Nephron progenitor cell (in vitro differentiated cells): ENCODE data around the gene APBA1.
A peak's percentile ranks its signal among the peaks of the same experiment; 100 is the strongest.
"Not testable (repeated sequence)": the region's sequence is repeated elsewhere in the genome, so short reads cannot be mapped to it uniquely, and the experiment has no call there.

Experiments used
- DNase-seq: peaks from one replicate; pipeline ENCODE4 v3.0.0; 2021
- H3K27ac Mint-ChIP-seq: 2 replicates; pipeline ENCODE4 v1.8.0; 2021; ENCODE audit warnings: mild to moderate bottlenecking, moderate library complexity, mixed read lengths
- H3K27me3 Mint-ChIP-seq: 2 replicates; pipeline ENCODE4 v1.8.0; 2021; ENCODE audit warnings: mild to moderate bottlenecking, low read depth, mixed read lengths; ENCODE audit not compliant: poor library complexity
- H3K36me3 Mint-ChIP-seq: 2 replicates; pipeline ENCODE4 v1.8.0; 2021; ENCODE audit warnings: low read depth, mixed read lengths
- H3K4me1 Mint-ChIP-seq: 2 replicates; pipeline ENCODE4 v1.8.0; 2021; ENCODE audit warnings: mixed read lengths
- H3K4me3 Mint-ChIP-seq: 2 replicates; pipeline ENCODE4 v1.8.0; 2021; ENCODE audit warnings: mild to moderate bottlenecking, moderate library complexity, mixed read lengths
- H3K9me3 Mint-ChIP-seq: 2 replicates; pipeline ENCODE4 v1.8.0; 2021; ENCODE audit warnings: mild to moderate bottlenecking, moderate library complexity, mixed read lengths
- TF ChIP-seq, protein P1 (sequence below): fragments of 200-600 bp; sonication (generic); IDR thresholded peaks from 2 replicates; pipeline ENCODE4 v1.5.0; 2021; ENCODE audit warnings: antibody characterized with exemption

APBA1 gene

DNA sequence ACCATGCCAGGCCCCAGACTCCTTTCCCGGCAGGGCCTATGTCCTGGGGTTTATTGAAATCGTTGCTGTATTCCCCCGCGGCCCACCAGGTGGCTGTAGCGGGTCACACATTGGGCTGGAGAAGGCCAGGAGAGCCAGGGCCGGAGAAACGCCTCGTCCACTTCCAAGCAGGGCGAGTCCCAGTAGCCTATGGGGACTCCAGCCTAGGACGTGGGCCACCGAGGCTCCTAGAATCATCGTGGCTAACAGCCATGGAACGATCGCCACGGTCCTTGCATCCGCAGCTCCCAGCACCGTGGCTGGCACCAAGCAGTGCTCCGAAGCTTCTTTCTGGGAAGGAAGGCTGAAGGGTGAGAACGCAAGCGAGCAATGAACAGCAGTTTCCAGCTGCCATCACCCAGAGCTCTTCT lies 259.4 kb downstream of the APBA1 start:
- H3K27ac Mint-ChIP-seq, result no peak overlapping the region
- no peaks in the 10 kb centered on the region for H3K36me3 Mint-ChIP-seq
- no peaks in the 10 kb centered on the region for H3K9me3 Mint-ChIP-seq
- TF ChIP-seq, protein P1, sequence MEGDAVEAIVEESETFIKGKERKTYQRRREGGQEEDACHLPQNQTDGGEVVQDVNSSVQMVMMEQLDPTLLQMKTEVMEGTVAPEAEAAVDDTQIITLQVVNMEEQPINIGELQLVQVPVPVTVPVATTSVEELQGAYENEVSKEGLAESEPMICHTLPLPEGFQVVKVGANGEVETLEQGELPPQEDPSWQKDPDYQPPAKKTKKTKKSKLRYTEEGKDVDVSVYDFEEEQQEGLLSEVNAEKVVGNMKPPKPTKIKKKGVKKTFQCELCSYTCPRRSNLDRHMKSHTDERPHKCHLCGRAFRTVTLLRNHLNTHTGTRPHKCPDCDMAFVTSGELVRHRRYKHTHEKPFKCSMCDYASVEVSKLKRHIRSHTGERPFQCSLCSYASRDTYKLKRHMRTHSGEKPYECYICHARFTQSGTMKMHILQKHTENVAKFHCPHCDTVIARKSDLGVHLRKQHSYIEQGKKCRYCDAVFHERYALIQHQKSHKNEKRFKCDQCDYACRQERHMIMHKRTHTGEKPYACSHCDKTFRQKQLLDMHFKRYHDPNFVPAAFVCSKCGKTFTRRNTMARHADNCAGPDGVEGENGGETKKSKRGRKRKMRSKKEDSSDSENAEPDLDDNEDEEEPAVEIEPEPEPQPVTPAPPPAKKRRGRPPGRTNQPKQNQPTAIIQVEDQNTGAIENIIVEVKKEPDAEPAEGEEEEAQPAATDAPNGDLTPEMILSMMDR, result peak; percentile 62
- H3K4me1 Mint-ChIP-seq, result peaks cover 6% of the 10 kb centered on the region
- no peak overlapping the region for H3K4me3 Mint-ChIP-seq
- H3K27me3 Mint-ChIP-seq, result peaks cover 15% of the 10 kb centered on the region
- DNase-seq, result peak; percentile 75

DNA sequence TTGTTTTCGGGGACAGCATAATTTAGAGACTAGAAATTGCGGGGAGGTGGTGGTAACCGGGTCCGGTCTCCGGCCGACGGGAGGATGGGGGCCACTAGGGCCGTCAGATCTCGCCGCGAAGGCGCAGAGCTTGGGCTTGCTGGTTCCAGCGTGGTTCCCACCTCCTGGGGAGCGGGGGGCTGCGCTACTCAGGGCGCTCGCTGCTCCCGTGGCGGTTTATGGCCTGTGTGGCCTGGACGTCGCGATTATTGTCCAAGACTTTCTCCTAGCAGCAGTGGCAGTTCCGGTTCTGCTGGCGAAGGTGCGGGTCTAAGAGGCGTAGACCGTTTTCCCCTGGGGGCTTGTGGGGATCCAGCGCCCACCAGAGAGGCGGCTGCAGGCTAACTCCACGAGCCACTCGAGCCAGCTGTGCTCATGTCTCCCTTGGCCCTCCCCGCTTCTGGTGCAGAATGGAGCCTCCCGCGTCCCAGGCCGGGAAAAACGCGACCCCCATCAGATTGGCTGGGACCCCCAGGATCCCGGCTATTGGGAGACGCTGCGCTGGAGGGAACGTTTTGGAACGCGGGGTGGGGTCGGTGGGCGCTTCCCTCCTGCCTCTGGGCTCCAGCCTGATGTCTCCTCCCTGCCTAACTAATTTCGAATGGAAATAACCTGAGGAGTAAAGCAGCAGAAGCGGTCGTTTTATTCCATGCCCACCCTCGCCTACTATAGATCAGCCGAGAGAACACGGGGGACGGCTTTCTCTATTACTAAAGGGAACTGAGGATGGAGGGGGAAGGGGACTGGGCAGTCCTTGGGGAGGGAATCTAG lies 260.0 kb downstream of the APBA1 start:
- peaks cover 6% of the 10 kb centered on the region for H3K4me1 Mint-ChIP-seq
- TF ChIP-seq, protein P1, result no peak
- H3K9me3 Mint-ChIP-seq, result no peaks in the 10 kb centered on the region
- DNase-seq, result no peak
- no peaks in the 10 kb centered on the region for H3K36me3 Mint-ChIP-seq
- peaks cover 15% of the 10 kb centered on the region for H3K27me3 Mint-ChIP-seq
- H3K4me3 Mint-ChIP-seq, result no peak overlapping the region
- no peak overlapping the region for H3K27ac Mint-ChIP-seq

DNA sequence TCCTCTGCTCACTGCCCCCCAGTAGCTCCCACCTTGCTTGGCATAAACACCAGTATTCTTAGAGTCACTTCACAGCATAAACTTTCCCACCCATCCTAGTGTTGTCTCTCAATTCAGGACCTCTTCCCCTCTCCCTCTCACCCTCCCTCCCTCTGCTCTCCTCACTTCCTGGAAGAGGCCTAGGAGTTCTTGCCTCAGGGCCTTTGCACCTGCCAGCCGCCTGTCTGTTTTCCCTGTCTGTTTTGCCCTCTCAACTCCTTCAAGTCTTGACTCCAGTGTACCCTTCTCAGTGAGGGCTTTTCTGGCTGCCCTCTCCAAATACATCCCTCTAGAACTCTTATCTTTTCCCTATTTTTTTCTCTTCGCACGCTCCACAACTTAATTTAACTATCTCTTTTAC lies 260.9 kb downstream of the APBA1 start:
- Mint-ChIP-seq H3K27me3 (peaks cover 15% of the 10 kb centered on the region), H3K36me3 (no peaks in the 10 kb centered on the region), H3K27ac (no peak overlapping the region), H3K9me3 (no peaks in the 10 kb centered on the region), H3K4me3 (no peak overlapping the region), H3K4me1 (peaks cover 6% of the 10 kb centered on the region)
- TF ChIP-seq, protein P1, result no peak
- DNase-seq, result no peak

- H3K27ac Mint-ChIP-seq, H3K4me3 Mint-ChIP-seq, DNase-seq, H3K4me1 Mint-ChIP-seq, H3K36me3 Mint-ChIP-seq, H3K9me3 Mint-ChIP-seq: not testable (repeated sequence)
- peaks cover 15% of the 10 kb centered on the region for H3K27me3 Mint-ChIP-seq
Observed at GRCh38 chr9:69409936-69410335, 262.2 kb downstream of the APBA1 start.

- Mint-ChIP-seq H3K27me3 (no peaks in the 10 kb centered on the region), H3K4me1 (no peaks in the 10 kb centered on the region), H3K9me3 (peaks cover 4% of the 10 kb centered on the region), H3K36me3 (no peaks in the 10 kb centered on the region), H3K27ac (no peak overlapping the region), H3K4me3 (no peak overlapping the region)
- TF ChIP-seq, protein P1, result no peak
- no peak for DNase-seq
Observed at GRCh38 chr9:69400470-69400869, 271.7 kb downstream of the APBA1 start.

DNA sequence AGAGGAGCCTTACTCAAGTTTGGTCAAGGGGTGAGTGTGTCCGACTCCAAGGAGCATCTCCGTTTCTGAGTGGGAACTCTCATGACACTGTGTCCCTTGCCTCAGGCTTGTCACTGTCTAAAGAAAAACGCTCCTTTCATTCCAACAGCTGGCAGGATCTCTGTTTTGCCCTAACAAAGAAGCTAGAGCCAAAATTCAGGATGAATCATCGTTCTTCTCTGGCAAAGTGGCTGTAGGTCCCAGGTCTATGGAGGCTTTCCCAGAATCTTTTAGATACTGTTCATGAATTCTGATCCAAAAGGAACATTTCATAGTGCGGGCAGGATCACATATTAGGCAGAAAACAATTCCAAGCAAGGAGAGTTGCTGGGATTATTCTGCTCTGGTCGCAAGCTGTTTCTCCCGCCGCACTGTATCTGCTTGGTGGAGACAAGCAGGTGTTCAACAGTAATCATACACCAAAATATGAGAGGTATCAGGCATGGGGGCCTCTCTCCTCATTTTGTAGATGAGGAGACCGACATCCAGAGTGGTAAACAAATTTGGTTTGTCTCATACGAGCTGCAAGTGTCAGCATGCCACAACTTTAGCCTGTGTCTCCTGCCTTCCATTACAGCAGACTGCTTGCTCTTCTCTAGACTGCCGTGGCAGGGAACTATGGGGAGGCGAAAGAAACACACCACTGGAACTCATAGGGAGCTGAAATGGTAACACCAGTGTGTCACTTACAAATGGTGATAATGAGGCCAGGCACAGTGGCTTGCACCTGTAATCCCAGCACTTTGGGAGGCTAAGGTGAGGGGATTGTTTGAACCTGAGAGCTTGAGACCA lies 274.6 kb downstream of the APBA1 start:
- H3K27me3 Mint-ChIP-seq, result no peaks in the 10 kb centered on the region
- no peak overlapping the region for H3K27ac Mint-ChIP-seq
- no peaks in the 10 kb centered on the region for H3K4me1 Mint-ChIP-seq
- peaks cover 4% of the 10 kb centered on the region for H3K9me3 Mint-ChIP-seq
- no peak overlapping the region for H3K4me3 Mint-ChIP-seq
- no peaks in the 10 kb centered on the region for H3K36me3 Mint-ChIP-seq
- DNase-seq, result no peak
- TF ChIP-seq, protein P1, result no peak
